ENCODE results near the gene DNAH1. TPM values are rescaled to one million over a fixed set of nuclear protein-coding genes. Genes with fewer than 3 reads are reported as not detected.
A peak's percentile ranks its signal among the peaks of the same experiment; 100 is the strongest.

The DNAH1 gene
- total RNA-seq, 2 experiments from 2014 or later = 9.4 TPM

- intact Hi-C loops (cut with micrococcal nuclease) = no loop called here
- H3K27me3 Mint-ChIP-seq (ENCODE audit: low read depth) = no peaks in the 10 kb centered on the region
- H3K9me3 Mint-ChIP-seq = no peaks in the 10 kb centered on the region
- H3K36me3 Mint-ChIP-seq (ENCODE audit: low read depth) = peaks cover 21% of the 10 kb centered on the region
- H3K27ac Mint-ChIP-seq = peak overlapping the region; percentile 36
- H3K4me1 Mint-ChIP-seq (ENCODE audit: low read depth) = no peaks in the 10 kb centered on the region
- CTCF ChIA-PET = interaction anchor here (0.5 to 0.9 kb wide), 2 partner anchors 15 to 24 kb away, joined by 3 read pairs; no protein-coding TSS in a partner anchor
- DNase-seq = no peak
- H3K4me3 Mint-ChIP-seq = no peak overlapping the region
Observed at GRCh38 chr3:52400275-52400793, 84.2 kb downstream of the DNAH1 start.

GRCh38 chr3:52401021-52401420, 84.9 kb downstream of the DNAH1 start:
- no peak for DNase-seq
- Mint-ChIP-seq H3K9me3 (no peaks in the 10 kb centered on the region), H3K4me1 (ENCODE audit: low read depth) (no peaks in the 10 kb centered on the region), H3K27me3 (ENCODE audit: low read depth) (no peaks in the 10 kb centered on the region), H3K36me3 (ENCODE audit: low read depth) (peaks cover 24% of the 10 kb centered on the region), H3K4me3 (no peak overlapping the region), H3K27ac (peak overlapping the region; percentile 36)
- CTCF ChIA-PET = interaction anchor here (0.9 kb wide), 1 partner anchor 13 kb away, joined by 3 read pairs; no protein-coding TSS in a partner anchor
- intact Hi-C loops (cut with micrococcal nuclease) = no loop called here

- Mint-ChIP-seq H3K27me3 (ENCODE audit: low read depth) (no peaks in the 10 kb centered on the region), H3K9me3 (no peaks in the 10 kb centered on the region), H3K4me1 (ENCODE audit: low read depth) (no peaks in the 10 kb centered on the region), H3K27ac (no peak overlapping the region), H3K36me3 (ENCODE audit: low read depth) (peaks cover 24% of the 10 kb centered on the region), H3K4me3 (no peak overlapping the region)
- DNase-seq = no peak
- intact Hi-C loops (cut with micrococcal nuclease) = no loop called here
- CTCF ChIA-PET = interaction anchor here (0.9 kb wide), 1 partner anchor 14 kb away, joined by 3 read pairs; no protein-coding TSS in a partner anchor
Observed at GRCh38 chr3:52401551-52401950, 85.4 kb downstream of the DNAH1 start.

GRCh38 chr3:52402101-52402521, 86.0 kb downstream of the DNAH1 start:
- no peak overlapping the region for H3K27ac Mint-ChIP-seq
- CTCF ChIA-PET = interaction anchor here (0.9 kb wide), 1 partner anchor 14 kb away, joined by 3 read pairs; no protein-coding TSS in a partner anchor
- no peak for DNase-seq
- no peak overlapping the region for H3K4me3 Mint-ChIP-seq
- no peaks in the 10 kb centered on the region for H3K4me1 Mint-ChIP-seq (ENCODE audit: low read depth)
- H3K36me3 Mint-ChIP-seq (ENCODE audit: low read depth) = peaks cover 25% of the 10 kb centered on the region
- no peaks in the 10 kb centered on the region for H3K27me3 Mint-ChIP-seq (ENCODE audit: low read depth)
- intact Hi-C loops (cut with micrococcal nuclease) = no loop called here
- H3K9me3 Mint-ChIP-seq = no peaks in the 10 kb centered on the region

GRCh38 chr3:52402706-52403270, 86.7 kb downstream of the DNAH1 start:
- CTCF ChIA-PET = interaction anchor here (0.6 to 0.7 kb wide), 2 partner anchors 65 to 122 kb away, joined by 3 read pairs; no protein-coding TSS in a partner anchor
- no peaks in the 10 kb centered on the region for H3K9me3 Mint-ChIP-seq
- peaks cover 28% of the 10 kb centered on the region for H3K36me3 Mint-ChIP-seq (ENCODE audit: low read depth)
- peaks cover 6% of the 10 kb centered on the region for H3K4me1 Mint-ChIP-seq (ENCODE audit: low read depth)
- DNase-seq = no peak
- no peak overlapping the region for H3K4me3 Mint-ChIP-seq
- peak overlapping the region; percentile 66 for H3K27ac Mint-ChIP-seq
- H3K27me3 Mint-ChIP-seq (ENCODE audit: low read depth) = no peaks in the 10 kb centered on the region
- intact Hi-C loops (cut with micrococcal nuclease) = no loop called here

GRCh38 chr3:52403271-52403841, 87.2 kb downstream of the DNAH1 start:
- no peak overlapping the region for H3K27ac Mint-ChIP-seq
- H3K4me1 Mint-ChIP-seq (ENCODE audit: low read depth) = peaks cover 12% of the 10 kb centered on the region
- H3K4me3 Mint-ChIP-seq = no peak overlapping the region
- DNase-seq = no peak
- CTCF ChIA-PET = interaction anchor here (0.6 to 1.6 kb wide), 3 partner anchors 24 to 122 kb away, joined by 3 read pairs; no protein-coding TSS in a partner anchor
- no peaks in the 10 kb centered on the region for H3K9me3 Mint-ChIP-seq
- no peaks in the 10 kb centered on the region for H3K27me3 Mint-ChIP-seq (ENCODE audit: low read depth)
- intact Hi-C loops (cut with micrococcal nuclease) = no loop called here
- H3K36me3 Mint-ChIP-seq (ENCODE audit: low read depth) = peaks cover 31% of the 10 kb centered on the region

- intact Hi-C loops (cut with micrococcal nuclease) = no loop called here
- no peaks in the 10 kb centered on the region for H3K9me3 Mint-ChIP-seq
- peaks cover 18% of the 10 kb centered on the region for H3K4me1 Mint-ChIP-seq (ENCODE audit: low read depth)
- H3K4me3 Mint-ChIP-seq = no peak overlapping the region
- no peak for DNase-seq
- H3K27me3 Mint-ChIP-seq (ENCODE audit: low read depth) = no peaks in the 10 kb centered on the region
- H3K27ac Mint-ChIP-seq = no peak overlapping the region
- H3K36me3 Mint-ChIP-seq (ENCODE audit: low read depth) = peaks cover 32% of the 10 kb centered on the region
- CTCF ChIA-PET = interaction anchor here (1.6 kb wide), 1 partner anchor 24 kb away, joined by 3 read pairs; no protein-coding TSS in a partner anchor
Observed at GRCh38 chr3:52403955-52404354, 87.8 kb downstream of the DNAH1 start.

GRCh38 chr3:52404391-52404790, 88.3 kb downstream of the DNAH1 start:
- no peak overlapping the region for H3K27ac Mint-ChIP-seq

GRCh38 chr3:52405066-52405465, 88.9 kb downstream of the DNAH1 start:
- no peak overlapping the region for H3K4me3 Mint-ChIP-seq
- no peak for DNase-seq
- CTCF ChIA-PET = interaction anchor here (0.9 to 1.3 kb wide), 2 partner anchors 15 to 20 kb away, joined by 3 to 4 read pairs; no protein-coding TSS in a partner anchor
- no peaks in the 10 kb centered on the region for H3K9me3 Mint-ChIP-seq
- H3K27ac Mint-ChIP-seq = no peak overlapping the region
- intact Hi-C loops (cut with micrococcal nuclease) = no loop called here
- H3K36me3 Mint-ChIP-seq (ENCODE audit: low read depth) = peaks cover 32% of the 10 kb centered on the region
- H3K4me1 Mint-ChIP-seq (ENCODE audit: low read depth) = peaks cover 23% of the 10 kb centered on the region
- H3K27me3 Mint-ChIP-seq (ENCODE audit: low read depth) = no peaks in the 10 kb centered on the region

More at GRCh38 chr3:52404391-52404790, 88.3 kb downstream of the DNAH1 start:
- intact Hi-C loops (cut with micrococcal nuclease) = no loop called here
- CTCF ChIA-PET = interaction anchor here (0.9 to 1.6 kb wide), 3 partner anchors 15 to 23 kb away, joined by 3 to 4 read pairs (median 3); no protein-coding TSS in a partner anchor
- Mint-ChIP-seq H3K4me3 (no peak overlapping the region), H3K9me3 (no peaks in the 10 kb centered on the region), H3K27me3 (ENCODE audit: low read depth) (no peaks in the 10 kb centered on the region), H3K4me1 (ENCODE audit: low read depth) (peaks cover 22% of the 10 kb centered on the region), H3K36me3 (ENCODE audit: low read depth) (peaks cover 32% of the 10 kb centered on the region)
- no peak for DNase-seq

GRCh38 chr3:52405601-52406110, 89.5 kb downstream of the DNAH1 start:
- Mint-ChIP-seq H3K36me3 (ENCODE audit: low read depth) (peaks cover 32% of the 10 kb centered on the region), H3K4me3 (no peak overlapping the region), H3K27ac (no peak overlapping the region), H3K27me3 (ENCODE audit: low read depth) (no peaks in the 10 kb centered on the region), H3K4me1 (ENCODE audit: low read depth) (peaks cover 23% of the 10 kb centered on the region), H3K9me3 (no peaks in the 10 kb centered on the region)
- intact Hi-C loops (cut with micrococcal nuclease) = no loop called here
- DNase-seq = no peak
- CTCF ChIA-PET = interaction anchor here (1.3 kb wide), 1 partner anchor 16 kb away, joined by 3 read pairs; no protein-coding TSS in a partner anchor

GRCh38 chr3:52406231-52406661, 90.1 kb downstream of the DNAH1 start:
- Mint-ChIP-seq H3K36me3 (ENCODE audit: low read depth) (peaks cover 32% of the 10 kb centered on the region), H3K4me3 (no peak overlapping the region), H3K27me3 (ENCODE audit: low read depth) (no peaks in the 10 kb centered on the region), H3K4me1 (ENCODE audit: low read depth) (peaks cover 23% of the 10 kb centered on the region), H3K9me3 (no peaks in the 10 kb centered on the region), H3K27ac (no peak overlapping the region)
- no peak for DNase-seq
- CTCF ChIA-PET = interaction anchor here (1.0 kb wide), 1 partner anchor 186 kb away, joined by 3 read pairs; no protein-coding TSS in a partner anchor
- intact Hi-C loops (cut with micrococcal nuclease) = no loop called here

- no peaks in the 10 kb centered on the region for H3K27me3 Mint-ChIP-seq (ENCODE audit: low read depth)
- DNase-seq = no peak
- no peaks in the 10 kb centered on the region for H3K9me3 Mint-ChIP-seq
- intact Hi-C loops (cut with micrococcal nuclease) = no loop called here
- no peak overlapping the region for H3K27ac Mint-ChIP-seq
- H3K4me3 Mint-ChIP-seq = no peak overlapping the region
- H3K4me1 Mint-ChIP-seq (ENCODE audit: low read depth) = peaks cover 28% of the 10 kb centered on the region
- H3K36me3 Mint-ChIP-seq (ENCODE audit: low read depth) = peaks cover 29% of the 10 kb centered on the region
- CTCF ChIA-PET = interaction anchor here (1.0 to 1.4 kb wide), 2 partner anchors 39 to 187 kb away, joined by 3 to 4 read pairs; no protein-coding TSS in a partner anchor
Observed at GRCh38 chr3:52406791-52407510, 90.8 kb downstream of the DNAH1 start.

All from activated naive CD4-positive, alpha-beta T cell treated with anti-CD3 and anti-CD28 coated beads for 36 hours (primary cell).